ENCODE data around the gene LCTL.
"Not testable (repeated sequence)": the region's sequence is repeated elsewhere in the genome, so short reads cannot be mapped to it uniquely, and the experiment has no call there.

The LCTL gene

DNA sequence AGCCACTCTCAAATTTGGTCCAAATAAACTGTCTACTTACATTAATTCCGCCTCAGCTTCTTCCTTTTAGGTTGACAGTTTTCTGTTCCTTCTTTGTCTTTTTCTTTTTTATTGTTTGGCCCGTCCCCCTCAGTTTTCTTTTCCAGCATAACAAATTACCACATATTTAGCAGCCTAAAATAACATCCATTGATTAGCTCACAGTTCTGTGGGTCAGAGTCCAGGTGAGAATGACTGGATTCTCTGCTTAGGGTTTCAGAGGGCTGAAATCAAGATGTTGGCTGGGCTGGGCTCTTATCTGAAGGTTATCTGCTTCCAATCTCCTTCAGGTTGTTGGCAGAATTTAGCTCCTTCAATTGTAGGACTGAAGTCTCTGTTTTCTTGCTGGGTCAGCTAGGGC lies 24.6 kb upstream of the LCTL start:
- no peak for DNase-seq

DNA sequence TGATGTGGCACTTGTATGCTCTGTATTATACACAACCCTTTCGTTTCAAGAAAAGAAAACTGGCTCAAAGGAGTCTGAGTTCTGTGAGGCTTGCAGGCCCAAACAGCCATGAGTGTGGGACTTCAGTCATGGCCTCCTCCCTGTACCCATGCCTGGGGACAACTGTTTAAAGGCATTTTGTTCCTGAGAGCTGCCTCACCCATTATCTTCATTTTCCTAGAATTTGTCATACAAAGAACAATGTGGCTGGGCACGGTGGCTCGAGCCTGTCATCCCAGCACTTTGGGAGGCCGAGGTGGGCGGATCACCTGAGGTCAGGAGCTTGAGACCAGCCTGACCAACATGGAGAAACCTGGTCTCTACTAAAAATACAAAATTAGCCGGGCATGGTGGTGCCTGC lies 23.6 kb upstream of the LCTL start:
- not testable (repeated sequence) for DNase-seq

- no peak for DNase-seq
Observed at GRCh38 chr15:66588971-66589370, 23.2 kb upstream of the LCTL start.

DNA sequence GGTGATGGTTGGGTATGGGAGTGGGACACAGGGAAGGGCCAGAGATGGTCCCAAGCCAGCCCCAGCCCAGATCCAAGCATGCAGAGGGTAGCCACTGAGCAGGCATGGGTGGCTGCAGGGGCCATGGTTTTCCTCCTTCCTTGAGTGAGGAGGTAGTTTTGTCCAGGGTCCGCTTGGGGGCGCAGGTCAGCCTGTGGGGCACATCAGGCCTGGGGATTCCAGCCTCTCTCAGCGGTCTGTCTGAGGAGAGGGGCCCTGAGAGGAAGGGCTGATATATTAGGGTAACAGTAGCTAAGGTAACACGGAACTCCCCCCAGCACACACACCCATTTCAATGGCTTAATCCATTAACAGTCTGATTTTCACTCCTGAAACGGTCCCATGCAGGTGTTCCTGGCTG lies 22.7 kb upstream of the LCTL start:
- DNase-seq = no peak

GRCh38 chr15:66587749-66588148 lies 22.0 kb upstream of the LCTL start:
- no peak for DNase-seq

DNA sequence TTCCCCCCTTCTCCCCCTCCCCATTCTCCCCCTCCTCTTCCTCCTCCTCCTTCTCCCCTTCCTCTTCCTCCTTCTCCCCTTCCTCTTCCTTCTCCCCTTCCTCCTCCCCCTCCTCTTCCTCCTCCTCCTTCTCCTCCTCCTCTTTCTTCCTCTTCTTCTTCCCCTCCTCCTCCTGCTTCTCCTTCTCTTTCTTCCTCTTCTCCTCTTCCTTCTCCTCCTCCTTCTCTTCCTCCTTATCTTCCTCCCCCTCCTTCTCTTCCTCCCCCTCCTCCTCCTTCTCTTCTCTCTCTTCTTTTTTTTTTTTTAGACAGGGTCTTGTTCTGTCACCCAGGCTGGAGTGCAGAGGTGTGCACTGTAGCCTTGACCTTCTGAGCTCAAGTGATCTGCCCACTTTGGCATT lies 21.2 kb upstream of the LCTL start:
- DNase-seq = no peak

DNA sequence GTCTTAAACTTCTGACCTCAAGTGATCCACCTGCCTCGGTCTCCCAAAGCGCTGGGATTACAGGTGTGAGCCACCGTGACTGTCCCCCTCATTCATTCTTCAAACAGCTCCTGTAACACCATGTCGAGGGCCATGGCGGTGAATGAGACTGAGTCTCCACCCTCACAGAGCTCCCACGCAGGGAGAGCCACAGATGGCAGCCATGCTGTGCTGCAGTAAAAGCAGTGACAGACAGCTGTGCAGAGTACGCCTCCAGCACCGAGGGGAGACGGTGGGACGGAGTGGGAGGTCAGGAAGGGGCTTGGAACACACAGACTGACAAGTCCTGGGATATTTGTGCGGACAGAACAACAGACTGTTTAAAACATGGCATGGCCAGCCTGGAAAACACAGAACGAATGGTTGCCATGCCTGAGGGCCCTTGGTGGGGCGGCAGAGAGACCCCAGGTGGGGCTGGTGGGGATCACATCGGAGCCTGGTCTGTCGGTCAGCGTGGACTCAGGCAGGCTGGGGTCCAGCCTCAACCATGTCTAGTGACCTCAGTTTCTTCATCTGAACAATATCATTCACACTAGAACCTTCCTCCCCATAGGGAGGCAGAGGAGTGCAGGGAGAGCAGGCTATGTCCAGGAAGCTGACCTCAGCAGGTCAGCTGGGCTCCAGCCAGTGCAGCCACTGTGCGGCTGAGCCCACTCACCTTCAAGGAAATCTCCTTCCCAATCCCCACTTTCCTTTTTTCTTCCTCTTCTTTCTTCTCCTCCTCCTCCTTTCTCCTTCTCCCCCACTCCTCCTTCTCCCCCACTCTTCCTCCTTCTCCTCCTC lies 20.6 kb upstream of the LCTL start:
- no peak for DNase-seq

DNA sequence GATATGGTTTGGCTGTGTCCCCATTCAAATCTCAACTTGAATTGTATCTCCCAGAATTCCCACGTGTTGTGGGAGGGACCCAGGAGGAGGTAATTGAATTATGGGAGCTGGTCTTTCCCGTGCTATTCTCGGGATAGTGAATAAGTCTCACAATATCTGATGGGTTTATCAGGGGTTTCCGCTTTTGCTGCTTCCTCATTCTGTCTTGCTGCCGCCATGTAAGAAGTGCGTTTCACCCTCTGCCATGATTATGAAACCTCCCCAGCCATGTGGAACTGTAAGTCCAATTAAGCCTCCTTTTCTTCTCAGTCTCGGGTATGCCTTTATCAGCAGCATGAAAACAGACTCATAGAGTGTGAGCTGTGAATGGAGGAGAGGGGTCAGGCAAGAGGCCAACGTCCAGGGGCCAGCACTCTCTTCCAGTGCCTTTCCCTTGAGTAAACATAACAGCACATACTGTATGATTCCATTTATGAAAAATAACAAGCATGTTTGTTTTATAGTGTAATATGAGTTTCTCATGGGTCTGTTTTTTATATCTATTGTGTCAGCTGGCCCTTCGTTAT lies 16.3 kb upstream of the LCTL start:
- DNase-seq = no peak

GRCh38 chr15:66580643-66581042 lies 14.8 kb upstream of the LCTL start:
- no peak for DNase-seq

GRCh38 chr15:66578286-66578875 lies 12.6 kb upstream of the LCTL start:
- DNase-seq = no peak

- no peak for DNase-seq
Observed at GRCh38 chr15:66574596-66574950, 8.8 kb upstream of the LCTL start.

DNA sequence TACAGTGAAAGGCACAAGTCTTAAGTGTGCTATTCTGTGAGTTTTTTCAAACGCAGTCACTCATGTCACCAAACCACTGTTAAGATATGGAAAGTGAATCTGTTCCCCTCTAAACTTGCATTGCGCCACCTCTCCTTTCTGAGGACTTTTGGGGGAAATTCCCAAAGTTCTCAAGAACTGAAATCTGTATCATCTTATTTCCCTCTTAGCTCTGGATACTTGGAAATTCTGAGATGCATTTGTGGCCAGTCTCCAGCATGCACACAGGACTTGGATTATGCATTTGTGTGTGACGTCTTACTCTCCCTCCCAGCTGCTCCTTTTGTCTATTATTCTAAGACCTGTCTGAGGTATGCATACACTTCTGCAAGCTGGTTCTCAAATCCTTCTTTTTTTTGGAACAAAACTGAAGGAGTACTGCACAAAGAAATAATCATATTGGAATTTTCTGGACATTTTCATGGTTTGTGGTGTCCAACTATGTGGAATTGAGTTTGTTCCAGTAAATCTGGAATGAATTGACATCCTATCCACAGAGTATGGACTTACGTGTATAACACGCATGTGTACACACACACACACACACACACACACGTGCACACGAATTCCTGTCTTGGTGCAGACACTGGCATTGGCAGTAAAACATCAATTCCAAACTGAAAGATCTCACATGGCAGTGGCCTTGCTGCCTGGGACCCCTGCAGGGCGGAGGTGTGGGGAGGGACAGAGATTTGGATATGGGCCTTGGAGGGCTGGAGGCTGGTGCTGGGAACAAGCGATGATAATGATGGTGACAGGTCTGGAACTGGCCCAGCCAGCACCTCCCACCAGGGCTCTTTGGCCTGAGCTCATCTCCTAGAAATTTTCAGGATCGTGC lies 8.2 kb upstream of the LCTL start:
- no peak for DNase-seq

DNA sequence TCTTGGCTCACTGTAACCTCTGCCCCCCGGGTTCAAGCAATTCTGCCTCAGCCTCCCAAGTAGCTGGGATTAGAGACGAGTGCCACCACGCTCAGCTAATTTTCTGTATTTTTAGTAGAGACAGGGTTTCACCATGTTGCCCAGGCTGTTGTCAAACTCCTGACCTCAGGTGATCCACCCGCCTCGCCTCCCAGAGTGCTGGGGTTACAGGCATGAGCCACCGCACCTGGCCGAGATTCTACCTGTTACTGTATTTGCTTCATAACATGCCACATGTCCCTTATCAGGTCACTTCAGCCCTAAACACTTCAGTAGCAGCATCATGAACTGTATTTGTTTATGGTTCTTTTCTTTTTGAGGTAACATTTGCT lies 7.5 kb upstream of the LCTL start:
- DNase-seq = no peak

GRCh38 chr15:66572146-66572545 lies 6.3 kb upstream of the LCTL start:
- no peak for DNase-seq

DNA sequence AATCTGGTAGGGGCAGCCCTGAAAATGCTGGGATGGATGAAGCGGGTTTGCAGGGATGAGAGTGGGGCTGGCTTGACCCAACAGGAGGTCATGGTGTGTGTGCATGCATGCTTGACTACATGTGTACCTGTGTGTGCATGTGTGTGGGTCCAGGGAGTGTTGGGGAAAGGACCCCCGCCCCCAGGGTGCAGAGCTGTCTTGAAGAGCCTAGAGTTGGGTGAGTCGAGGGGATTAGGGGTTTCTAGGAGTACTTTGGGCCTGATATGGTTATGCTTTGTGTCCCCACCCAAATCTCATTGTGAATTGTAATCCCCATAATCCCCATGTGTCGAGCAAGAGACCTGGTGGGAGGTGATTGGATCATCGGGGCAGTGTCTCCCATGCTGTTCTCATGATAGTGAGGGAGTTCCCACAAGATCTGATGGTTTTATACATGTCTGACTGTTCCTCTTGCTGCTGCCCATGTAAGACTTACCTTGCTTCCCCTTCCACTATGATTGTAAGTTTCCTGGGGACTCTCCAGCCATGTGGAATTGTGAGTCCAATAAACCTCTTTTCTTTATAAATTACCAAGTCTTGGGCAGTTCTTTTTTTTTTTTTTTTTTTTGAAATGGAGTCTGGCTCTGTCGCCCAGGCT lies 5.2 kb upstream of the LCTL start:
- no peak for DNase-seq

DNA sequence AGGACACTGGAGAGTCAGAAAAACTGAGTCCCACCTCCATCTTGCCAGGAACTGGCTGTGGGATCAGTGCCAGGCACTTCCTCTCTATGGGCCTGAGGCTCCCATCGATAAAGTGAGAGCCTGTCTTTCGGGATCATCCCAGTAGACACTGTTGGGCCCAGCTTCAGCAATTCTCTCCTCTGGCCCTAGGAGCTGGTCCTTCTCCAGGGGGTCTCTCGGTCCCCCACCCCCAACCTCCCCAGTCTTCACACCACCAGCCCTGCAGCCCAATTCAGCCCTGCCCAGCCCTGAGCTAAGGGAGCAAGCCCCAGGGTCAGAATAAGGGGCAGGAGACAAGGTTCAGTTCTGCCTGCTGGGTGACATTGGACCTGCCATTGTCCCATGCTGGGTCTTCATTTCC lies 4.5 kb upstream of the LCTL start:
- DNase-seq = no peak

- no peak for DNase-seq
Observed at GRCh38 chr15:66569461-66570137, 3.8 kb upstream of the LCTL start.

- DNase-seq = no peak
Observed at GRCh38 chr15:66567897-66568296, 2.1 kb upstream of the LCTL start.

GRCh38 chr15:66566963-66567531 lies 1.2 kb upstream of the LCTL start:
- no peak for DNase-seq

DNA sequence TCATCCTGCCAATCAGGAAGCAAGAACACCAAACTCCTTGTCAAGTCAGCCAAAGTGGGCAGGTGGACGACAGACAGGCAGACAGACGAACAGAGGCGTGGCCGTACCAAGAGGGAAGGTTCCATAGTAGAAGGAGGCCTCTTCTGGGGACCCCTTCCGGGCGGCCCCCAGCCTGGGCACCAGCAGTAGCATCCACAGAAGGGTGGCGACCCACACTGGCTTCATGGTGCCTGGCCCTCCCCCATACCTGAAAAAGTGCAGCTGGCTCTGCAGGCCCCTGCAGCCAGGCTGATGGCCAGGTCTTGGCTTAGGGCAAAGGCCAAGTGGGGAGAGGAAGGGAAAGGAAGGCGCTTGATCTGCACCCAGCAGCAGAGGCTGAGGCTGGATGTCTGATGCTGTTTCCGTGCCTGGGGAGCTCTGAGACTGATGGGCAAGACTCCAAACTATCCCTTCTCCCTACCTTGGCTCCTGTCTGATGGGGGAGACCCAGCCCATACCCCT lies 607 bp downstream of the LCTL start:
- no peak for DNase-seq

DNA sequence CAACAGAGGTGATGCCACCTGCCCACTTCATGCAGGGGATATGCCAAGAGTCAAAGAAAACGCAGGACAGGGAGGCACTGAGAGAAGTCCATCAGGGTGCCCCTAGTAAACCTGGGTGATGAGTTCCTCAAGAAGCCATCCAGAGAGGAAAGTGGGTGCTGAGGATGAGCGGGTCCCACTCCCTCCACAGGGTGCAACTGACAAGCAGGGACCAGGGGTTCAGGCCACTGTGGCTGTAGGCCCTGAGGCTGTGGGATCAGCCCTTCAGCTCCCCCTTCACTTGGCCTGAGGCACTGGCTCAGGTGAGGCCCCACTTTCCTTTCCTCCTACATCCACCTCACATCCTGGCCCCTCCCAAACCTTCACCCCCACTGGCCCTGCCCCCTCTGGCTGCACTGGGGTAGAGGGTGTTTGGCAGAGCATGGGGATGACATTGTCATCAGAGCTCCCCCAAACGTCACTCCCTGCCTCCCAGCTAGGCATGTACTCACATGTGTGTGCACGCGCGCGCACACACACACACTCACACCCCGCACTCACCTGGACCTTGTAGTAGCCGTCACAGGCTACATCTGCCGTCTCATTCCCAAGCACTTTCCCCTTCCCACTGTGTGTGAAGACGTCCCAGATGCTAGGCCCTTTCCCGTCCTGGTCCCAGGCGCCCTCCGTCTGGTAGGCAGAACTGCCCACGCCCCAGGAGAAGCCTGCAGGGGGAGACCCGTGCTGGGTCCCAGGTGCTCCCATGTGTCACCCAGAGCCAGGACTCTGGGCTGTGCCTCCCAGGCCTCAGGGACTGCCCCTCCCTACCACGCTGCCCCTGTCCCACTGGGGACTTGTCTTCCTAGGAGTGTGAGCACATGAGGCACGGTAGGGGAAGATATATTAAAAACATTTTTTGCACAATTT lies 1.4 kb downstream of the LCTL start:
- DNase-seq = no peak

Data from SIG-M5 (cell line).